SK-N-SH (cell line): Measurements from ENCODE around the gene KCNJ10.

Experiments
- CTCF ChIP-seq: fragments of 200-600 bp; sonication (generic); IDR thresholded peaks from 2 replicates; pipeline ENCODE4 v1.6.1; 2017; ENCODE audit warnings: antibody characterized with exemption, mild to moderate bottlenecking, moderate library complexity
- FOSL2 ChIP-seq: IDR thresholded peaks from 2 replicates; pipeline ENCODE4 v1.4.0; 2012; ENCODE audit warnings: low read depth, mild to moderate bottlenecking, moderate library complexity, borderline replicate concordance
- GABPA ChIP-seq: IDR thresholded peaks from 2 replicates; pipeline ENCODE4 v1.4.0; 2012; ENCODE audit warnings: low read depth, mild to moderate bottlenecking
- NRF1 ChIP-seq: IDR thresholded peaks from 2 replicates; pipeline ENCODE4 v1.6.1; 2012; ENCODE audit warnings: low read depth, mild to moderate bottlenecking, low read length
- USF2 ChIP-seq: fragments of 150-350 bp; IDR thresholded peaks from 2 replicates; pipeline ENCODE4 v1.6.1; 2017; ENCODE audit warnings: antibody characterized with exemption, low read length, low read depth, borderline replicate concordance

DNA sequence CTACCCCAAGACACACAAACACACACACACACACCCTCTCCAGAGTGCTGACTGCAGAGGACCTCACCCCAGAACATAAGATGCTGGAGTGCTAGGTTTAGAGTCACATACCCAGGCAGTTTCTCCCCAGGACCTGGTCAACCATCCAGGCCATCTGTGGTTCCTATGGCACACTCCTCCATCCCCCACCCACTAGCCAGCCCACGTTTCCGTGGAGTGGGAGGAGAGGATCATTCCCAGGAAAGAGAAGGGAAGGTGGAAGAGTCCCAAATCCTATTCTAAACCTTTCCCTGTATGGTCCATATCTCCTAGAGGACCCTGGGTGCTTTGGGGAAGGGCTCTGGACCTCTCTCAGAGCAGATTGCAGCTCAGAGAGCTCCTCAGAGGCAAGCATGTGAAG lies 12.5 kb upstream of the KCNJ10 start:
- no peak for TF ChIP-seq FOSL2
- TF ChIP-seq NRF1, result no peak
- TF ChIP-seq USF2, result no peak
- TF ChIP-seq GABPA, result no peak
- TF ChIP-seq CTCF, result no peak
